Brain microvascular endothelial cell (primary cell): ENCODE results near the gene CASP12.
"Not testable (repeated sequence)": the region's sequence is repeated elsewhere in the genome, so short reads cannot be mapped to it uniquely, and the experiment has no call there.

Experiments used
- DNase-seq: peaks from one replicate; pipeline ENCODE4 v3.0.0-alpha.2; 2020
- H3K27ac ChIP-seq: fragments of 250-450 bp; sonication (Bioruptor Pico); 2 replicates; pipeline ENCODE4 v1.5.1; 2020; ENCODE audit warnings: mild to moderate bottlenecking, moderate library complexity
- H3K27me3 ChIP-seq: fragments of 250-450 bp; sonication (Bioruptor Pico); replicated peaks from 2 replicates; pipeline ENCODE4 v1.5.1; 2020; ENCODE audit warnings: mild to moderate bottlenecking
- H3K36me3 ChIP-seq: fragments of 250-450 bp; sonication (Bioruptor Pico); replicated peaks from 2 replicates; pipeline ENCODE4 v1.5.1; 2020; ENCODE audit warnings: mild to moderate bottlenecking
- H3K4me3 ChIP-seq: 2 replicates; pipeline ENCODE4 v1.5.1; 2011; ENCODE audit warnings: low read depth, mild to moderate bottlenecking, control low read depth, low read length, moderate library complexity
- CTCF ChIP-seq: IDR thresholded peaks from 2 replicates; pipeline ENCODE4 v1.5.1; 2011; ENCODE audit warnings: low read depth, mild to moderate bottlenecking, moderate library complexity, low read length, control low read depth, inconsistent platforms; ENCODE audit errors: missing control alignments
- in situ Hi-C: cut with HindIII; loops from 2 replicates; pipeline ENCODE4 v1.10.0; 2017; ENCODE audit warnings: low sequenced_read_pairs, low pct_ligation_motif_present

CASP12 gene

GRCh38 chr11:104897891-104898684 lies at the start of gene CASP12:
CASP12 (minus strand) TSS chr11:104898460.
- H3K36me3 ChIP-seq, result no peaks in the 10 kb centered on the region
- in situ Hi-C loops, result no loop called here
- no peak for TF ChIP-seq CTCF
- H3K4me3 ChIP-seq, result no peak within 1 kb of the TSS
- H3K27me3 ChIP-seq, result no peaks in the 10 kb centered on the region
- peak; percentile 1 for DNase-seq
- no peak within 1 kb of the TSS for H3K27ac ChIP-seq

DNA sequence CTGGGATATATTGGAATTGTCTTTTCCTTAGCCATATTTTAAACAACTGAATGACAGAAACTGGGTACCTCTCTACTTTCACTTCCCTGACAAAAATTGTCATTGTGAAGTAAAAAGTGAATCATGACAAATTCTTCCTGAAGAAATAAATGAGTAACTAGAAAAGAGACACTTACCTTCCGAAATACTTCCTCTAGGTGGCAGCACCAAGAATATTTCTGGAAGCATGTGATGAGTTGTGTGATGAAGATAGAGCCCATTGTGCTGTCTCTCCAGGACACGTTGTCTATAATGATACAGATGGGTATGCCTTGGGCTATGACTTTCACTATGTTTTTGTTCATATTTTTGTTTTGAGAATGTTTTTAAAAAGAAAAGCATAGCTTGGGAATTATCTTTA lies 48.6 kb upstream of the CASP12 start:
- Histone ChIP-seq H3K27me3 (no peaks in the 10 kb centered on the region), H3K36me3 (peaks cover 9% of the 10 kb centered on the region), H3K4me3 (no peak overlapping the region), H3K27ac (no peak overlapping the region)
- in situ Hi-C loops, result no loop called here
- TF ChIP-seq CTCF, result peak; percentile 50
- DNase-seq, result peak; percentile 47

DNA sequence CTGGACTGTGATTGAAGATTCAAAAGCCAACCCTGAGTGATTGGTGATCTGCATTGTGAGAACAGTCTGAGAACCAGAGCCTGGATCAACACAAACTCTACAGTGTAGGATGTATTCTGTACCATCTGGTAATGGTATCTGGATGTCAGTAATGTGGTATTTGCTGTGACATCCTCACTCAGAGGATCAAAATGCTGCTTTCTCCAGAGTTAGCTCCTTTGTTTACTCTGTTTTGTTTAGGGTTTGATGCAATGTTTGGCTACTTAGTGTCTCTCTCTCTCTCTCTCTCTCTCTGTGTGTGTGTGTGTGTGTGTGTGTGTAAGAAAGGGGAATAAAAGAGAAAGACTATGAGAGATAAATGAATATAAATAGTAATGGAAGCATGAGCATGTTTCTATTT lies 45.8 kb upstream of the CASP12 start:
- Histone ChIP-seq H3K36me3 (peaks cover 2% of the 10 kb centered on the region), H3K27ac (no peak overlapping the region), H3K27me3 (no peaks in the 10 kb centered on the region), H3K4me3 (no peak overlapping the region)
- DNase-seq, result no peak
- TF ChIP-seq CTCF, result no peak
- in situ Hi-C loops, result no loop called here

DNA sequence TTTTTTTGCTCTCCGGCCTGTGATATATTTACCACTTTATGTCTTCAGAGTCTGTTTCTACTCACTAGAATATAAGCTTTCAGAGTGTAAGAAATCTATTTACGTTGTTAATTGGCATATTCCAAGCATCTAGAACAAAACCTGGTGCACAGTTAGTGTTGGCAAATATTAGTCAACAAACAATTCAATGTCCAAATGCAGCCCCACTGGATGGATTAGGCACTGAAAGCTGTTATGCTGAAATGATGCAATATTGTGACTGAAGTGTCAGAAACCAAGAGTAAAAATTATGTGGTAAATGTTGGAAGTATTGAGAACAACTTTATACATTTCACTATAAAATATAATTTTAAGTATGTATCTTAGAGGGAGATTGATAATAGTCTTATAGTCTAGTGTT lies 45.3 kb upstream of the CASP12 start:
- no peak overlapping the region for H3K4me3 ChIP-seq
- peaks cover 2% of the 10 kb centered on the region for H3K36me3 ChIP-seq
- in situ Hi-C loops, result no loop called here
- H3K27ac ChIP-seq, result no peak overlapping the region
- no peaks in the 10 kb centered on the region for H3K27me3 ChIP-seq
- no peak for TF ChIP-seq CTCF
- no peak for DNase-seq

DNA sequence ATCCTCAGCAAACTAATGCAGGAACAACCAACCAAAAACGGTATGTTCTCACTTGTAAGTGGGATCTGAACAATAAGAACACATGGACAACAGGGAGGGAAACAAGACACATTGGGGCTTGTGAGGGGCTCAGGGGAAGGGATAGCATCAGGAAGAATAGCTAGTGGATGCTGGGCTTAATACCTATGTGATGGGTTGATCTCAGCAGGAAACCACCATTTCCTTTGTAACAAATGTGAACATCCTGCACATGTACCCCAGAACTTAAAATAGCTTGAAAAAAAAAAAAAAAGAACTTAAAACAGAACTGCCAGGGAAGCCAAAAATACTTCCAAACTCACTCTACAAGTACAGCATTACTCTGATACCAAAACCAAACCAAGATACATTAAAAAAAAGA lies 36.3 kb upstream of the CASP12 start:
- DNase-seq, result no peak
- Histone ChIP-seq H3K27ac (no peak overlapping the region), H3K4me3 (no peak overlapping the region), H3K36me3 (no peaks in the 10 kb centered on the region), H3K27me3 (no peaks in the 10 kb centered on the region)
- in situ Hi-C loops, result no loop called here
- TF ChIP-seq CTCF, result no peak

GRCh38 chr11:104934073-104934472 lies 35.8 kb upstream of the CASP12 start:
- H3K27ac ChIP-seq, H3K4me3 ChIP-seq, in situ Hi-C loops: not testable (repeated sequence)

More at GRCh38 chr11:104934073-104934472, 35.8 kb upstream of the CASP12 start:
- DNase-seq, H3K36me3 ChIP-seq, H3K27me3 ChIP-seq: not testable (repeated sequence)
